DOHH2 (cell line): ENCODE measurements around the gene PCDHGA6.

ENCODE experiments used
- CTCF ChIP-seq: fragments of 200-600 bp; sonication (generic); IDR thresholded peaks from one replicate; pipeline ENCODE4 v1.5.1; 2014; ENCODE audit warnings: antibody characterized with exemption, mild to moderate bottlenecking, low read depth, low read length; ENCODE audit not compliant: poor library complexity, severe bottlenecking
- EZH2phosphoT487 ChIP-seq: fragments of 200-600 bp; sonication (generic); IDR thresholded peaks from 2 replicates; pipeline ENCODE4 v1.6.1; 2017; ENCODE audit warnings: borderline replicate concordance, mild to moderate bottlenecking, antibody characterized with exemption, low read length, moderate library complexity, mixed read lengths

GRCh38 chr5:141356133-141356532 lies 17.6 kb upstream of the PCDHGA6 start:
- TF ChIP-seq CTCF (no peak), EZH2phosphoT487 (no peak)
